Measurements from ENCODE around the gene CCDC126.

- no peak for TF ChIP-seq EZH2phosphoT487 (IDR thresholded peaks at IDR 0.05; ENCODE audit: insufficient read depth, low read depth)
- TF ChIP-seq EZH2 (IDR thresholded peaks at IDR 0.05; ENCODE audit: insufficient read depth, poor library complexity, severe bottlenecking), result no peak
These were observed 49.5 kb upstream of the CCDC126 start for GRCh38 chr7:23547662-23548061.
